H9 (cell line): ENCODE data around the gene SURF4. TPM values are rescaled to one million over a fixed set of nuclear protein-coding genes. Genes with fewer than 3 reads are reported as not detected.
"Not testable (repeated sequence)": the region's sequence is repeated elsewhere in the genome, so short reads cannot be mapped to it uniquely, and the experiment has no call there.

Source experiments
- DNase-seq: peaks from one replicate; pipeline ENCODE4 v3.0.0-alpha.2; 2017
- H2AFZ ChIP-seq: one replicate; pipeline ENCODE4 v1.6.1; 2013; ENCODE audit warnings: mild to moderate bottlenecking, low read length, control low read depth, moderate library complexity
- H2AK5ac ChIP-seq: 2 replicates; pipeline ENCODE4 v1.6.1; 2013; ENCODE audit warnings: low read length, control low read depth, mixed read lengths; ENCODE audit not compliant: insufficient read length
- H2BK120ac ChIP-seq: one replicate; pipeline ENCODE4 v1.6.1; 2013; ENCODE audit warnings: low read depth, mild to moderate bottlenecking, low read length, control low read depth, inconsistent platforms; ENCODE audit not compliant: poor library complexity, severe bottlenecking
- H2BK12ac ChIP-seq: 2 replicates; pipeline ENCODE4 v1.6.1; 2013; ENCODE audit warnings: low read length, control low read depth, mixed read lengths, low read depth; ENCODE audit not compliant: insufficient read length
- H2BK15ac ChIP-seq: 2 replicates; pipeline ENCODE4 v1.6.1; 2013; ENCODE audit warnings: low read depth, low read length, control low read depth
- H2BK20ac ChIP-seq: one replicate; pipeline ENCODE4 v1.6.1; 2013; ENCODE audit warnings: low read depth, mild to moderate bottlenecking, low read length, control low read depth, inconsistent platforms; ENCODE audit not compliant: poor library complexity, severe bottlenecking
- H2BK5ac ChIP-seq: 2 replicates; pipeline ENCODE4 v1.6.1; 2013; ENCODE audit warnings: low read length, control low read depth, mixed read lengths; ENCODE audit not compliant: insufficient read length
- H3K14ac ChIP-seq: 2 replicates; pipeline ENCODE4 v1.6.1; 2013; ENCODE audit warnings: low read length, control low read depth; ENCODE audit not compliant: insufficient read depth
- H3K18ac ChIP-seq: 2 replicates; pipeline ENCODE4 v1.6.1; 2013; ENCODE audit warnings: low read depth, mild to moderate bottlenecking, mixed read lengths, low read length, control low read depth; ENCODE audit not compliant: insufficient read length
- H3K23ac ChIP-seq: 2 replicates; pipeline ENCODE4 v1.6.1; 2013; ENCODE audit warnings: low read length, control low read depth, mixed read lengths, low read depth; ENCODE audit not compliant: insufficient read length
- H3K23me2 ChIP-seq: 2 replicates; pipeline ENCODE4 v1.6.1; 2013; ENCODE audit warnings: low read depth, mild to moderate bottlenecking, mixed read lengths, low read length, control low read depth; ENCODE audit not compliant: insufficient read length, poor library complexity, severe bottlenecking
- H3K27ac ChIP-seq: 2 replicates; pipeline ENCODE4 v1.5.1; 2013; ENCODE audit warnings: low read length, control low read depth, mixed read lengths, low read depth; ENCODE audit not compliant: insufficient read length
- H3K27me3 ChIP-seq: 2 replicates; pipeline ENCODE4 v1.6.1; 2013; ENCODE audit warnings: low read length, control low read depth, inconsistent platforms; ENCODE audit not compliant: insufficient read depth
- H3K4ac ChIP-seq: 2 replicates; pipeline ENCODE4 v1.6.1; 2013; ENCODE audit warnings: low read depth, mild to moderate bottlenecking, control low read depth, inconsistent platforms, low read length, moderate library complexity
- H3K4me1 ChIP-seq: 2 replicates; pipeline ENCODE4 v1.6.1; 2013; ENCODE audit warnings: low read length, control low read depth, inconsistent platforms; ENCODE audit not compliant: insufficient read depth
- H3K4me2 ChIP-seq: 2 replicates; pipeline ENCODE4 v1.6.1; 2013; ENCODE audit warnings: low read length, control low read depth, mixed read lengths; ENCODE audit not compliant: insufficient read length, insufficient read depth
- H3K56ac ChIP-seq: 2 replicates; pipeline ENCODE4 v1.6.1; 2013; ENCODE audit warnings: low read depth, mild to moderate bottlenecking, mixed read lengths, low read length, control low read depth; ENCODE audit not compliant: insufficient read length
- H3K79me1 ChIP-seq: 2 replicates; pipeline ENCODE4 v1.6.1; 2013; ENCODE audit warnings: low read depth, mild to moderate bottlenecking, moderate library complexity, low read length, control low read depth, inconsistent platforms; ENCODE audit not compliant: insufficient read depth, poor library complexity, severe bottlenecking
- H3K79me2 ChIP-seq: 2 replicates; pipeline ENCODE4 v1.6.1; 2013; ENCODE audit warnings: low read length, control low read depth, inconsistent platforms; ENCODE audit not compliant: insufficient read depth
- H3K9ac ChIP-seq: 2 replicates; pipeline ENCODE4 v1.6.1; 2013; ENCODE audit warnings: low read length, control low read depth, mixed read lengths; ENCODE audit not compliant: insufficient read length; ENCODE audit errors: extremely low read depth
- H3K9me3 ChIP-seq: one replicate; pipeline ENCODE4 v1.6.1; 2013; ENCODE audit warnings: low read depth, low read length, inconsistent platforms; ENCODE audit not compliant: control insufficient read depth
- H3T11ph ChIP-seq: one replicate; pipeline ENCODE4 v1.6.1; 2013; ENCODE audit warnings: mild to moderate bottlenecking, low read length, control low read depth, inconsistent platforms
- H4K20me1 ChIP-seq: one replicate; pipeline ENCODE4 v1.6.1; 2013; ENCODE audit not compliant: control insufficient read depth, insufficient read length, insufficient read depth
- H4K5ac ChIP-seq: 2 replicates; pipeline ENCODE4 v1.6.1; 2013; ENCODE audit warnings: low read depth, mild to moderate bottlenecking, mixed read lengths, low read length, control low read depth; ENCODE audit not compliant: insufficient read length
- H4K8ac ChIP-seq: replicated peaks from 2 replicates; pipeline ENCODE4 v1.6.1; 2013; ENCODE audit warnings: low read length, control low read depth, mixed read lengths, low read depth; ENCODE audit not compliant: insufficient read length
- H4K91ac ChIP-seq: 2 replicates; pipeline ENCODE4 v1.6.1; 2013; ENCODE audit warnings: low read depth, mild to moderate bottlenecking, moderate library complexity, mixed read lengths, low read length, control low read depth; ENCODE audit not compliant: insufficient read length
- H3K27ac Mint-ChIP-seq, 3 experiments: 2 replicates in 2 of 3; 3 replicates in 1 of 3; pipeline ENCODE4 v1.8.0; 2020 to 2021; ENCODE audit warnings: mixed read lengths in 3 of 3, mild to moderate bottlenecking in 1 of 3, moderate library complexity in 1 of 3
- H3K27me3 Mint-ChIP-seq: 2 replicates; pipeline ENCODE4 v1.8.0; 2021; ENCODE audit warnings: low read depth, mild to moderate bottlenecking, moderate library complexity, mixed read lengths
- H3K36me3 Mint-ChIP-seq, 3 experiments: 2 replicates in 2 of 3; 3 replicates in 1 of 3; pipeline ENCODE4 v1.8.0; 2020 to 2021; ENCODE audit warnings: low read depth in 3 of 3, mixed read lengths in 3 of 3; ENCODE audit not compliant: insufficient read depth in 1 of 3
- H3K4me1 Mint-ChIP-seq, 2 experiments: 2 replicates each; pipeline ENCODE4 v1.8.0; 2020; ENCODE audit warnings: mixed read lengths in 2 of 2
- H3K4me3 Mint-ChIP-seq, 2 experiments: 2 replicates in 1 of 2; 3 replicates in 1 of 2; pipeline ENCODE4 v1.8.0; 2020 to 2021; ENCODE audit warnings: mild to moderate bottlenecking in 2 of 2, mixed read lengths in 2 of 2, moderate library complexity in 1 of 2
- H3K9me3 Mint-ChIP-seq, 2 experiments: 2 replicates in 1 of 2; 3 replicates in 1 of 2; pipeline ENCODE4 v1.8.0; 2020; ENCODE audit warnings: mild to moderate bottlenecking in 2 of 2, mixed read lengths in 2 of 2, moderate library complexity in 1 of 2
- CTCF ChIP-seq: fragments of 200-600 bp; sonication (generic); conservative IDR thresholded peaks from 3 replicates; pipeline ENCODE4 v1.8.0; 2021; ENCODE audit warnings: antibody characterized with exemption, mild to moderate bottlenecking
- WGBS: extraction: QIAGEN DNeasy Blood & Tissue Kit; methylation state at CpG from one replicate; pipeline ENCODE4 v1.1.7; 2013; ENCODE audit warnings: missing lambda C conversion rate, low lambda C conversion rate, mixed read lengths; ENCODE audit not compliant: insufficient read length; ENCODE audit errors: extremely low coverage; 5-methylcytosine and 5-hydroxymethylcytosine counted together
- total RNA-seq: library from RNA; stranded (reverse); gene quantifications from 2 replicates; pipeline ENCODE4 v1.2.1, GENCODE V29; 2021

Gene SURF4
- total RNA-seq, 1 experiment from 2014 or later = 146 TPM

GRCh38 chr9:133320421-133320881 is 55.4 kb downstream of the SURF4 start:
- Histone ChIP-seq H3K9ac (no peak overlapping the region), H3K4ac (no peak overlapping the region), H3K4me1 (no peaks in the 10 kb centered on the region; the same call in 1 of the 2 replicates), H3K79me2 (no peaks in the 10 kb centered on the region), H3K9me3 (peaks cover 11% of the 10 kb centered on the region), H2BK120ac (no peak overlapping the region), H4K5ac (no peak overlapping the region), H2AFZ (no peak overlapping the region), H2BK15ac (no peak overlapping the region), H2BK12ac (no peak overlapping the region), H3K23ac (no peak overlapping the region), H3K79me1 (no peaks in the 10 kb centered on the region), H3K4me2 (no peak overlapping the region), H4K91ac (no peak overlapping the region), H2BK5ac (no peak overlapping the region), H3K27ac (no peak overlapping the region), H3K23me2 (no peaks in the 10 kb centered on the region), H4K8ac (no peak overlapping the region), H3K27me3 (no peaks in the 10 kb centered on the region), H3K18ac (no peak overlapping the region), H2BK20ac (no peak overlapping the region), H4K20me1 (no peaks in the 10 kb centered on the region), H3K14ac (no peak overlapping the region), H3T11ph (no peak overlapping the region), H2AK5ac (no peak overlapping the region), H3K56ac (no peak overlapping the region)
- TF ChIP-seq CTCF = peak; percentile 43; the same call in 2 of the 3 replicates
- H3K4me3 Mint-ChIP-seq = no peak overlapping the region
- H3K27me3 Mint-ChIP-seq = peaks cover 26% of the 10 kb centered on the region
- peaks cover 18 to 25% of the 10 kb centered on the region in 2 experiments for H3K9me3 Mint-ChIP-seq
- H3K36me3 Mint-ChIP-seq = peaks cover 0 to 9% (median 4%) of the 10 kb centered on the region in 3 experiments; a peak in 4 of 7 replicates
- no CpG with 5 or more reads among the region's 13 CpGs for WGBS
- peak; percentile 63 for DNase-seq
- H3K4me1 Mint-ChIP-seq = no peaks in the 10 kb centered on the region
- no peak overlapping the region for H3K27ac Mint-ChIP-seq

GRCh38 chr9:133317551-133317950 is 58.3 kb downstream of the SURF4 start:
- H3K4me1 Mint-ChIP-seq, H4K5ac ChIP-seq, DNase-seq: not testable (repeated sequence)

More at GRCh38 chr9:133317551-133317950, 58.3 kb downstream of the SURF4 start:
- H4K8ac ChIP-seq, H2AK5ac ChIP-seq, H3K27ac Mint-ChIP-seq, H4K20me1 ChIP-seq, H3K9me3 Mint-ChIP-seq, H3K56ac ChIP-seq, H3K36me3 Mint-ChIP-seq, H2AFZ ChIP-seq, H2BK12ac ChIP-seq, H3K23ac ChIP-seq, H3K9ac ChIP-seq, H2BK20ac ChIP-seq, H3K4me3 Mint-ChIP-seq, H3K9me3 ChIP-seq, H3K27ac ChIP-seq, H2BK15ac ChIP-seq, H3T11ph ChIP-seq, H3K4me1 ChIP-seq, H3K23me2 ChIP-seq, H2BK120ac ChIP-seq, H3K14ac ChIP-seq, H3K4me2 ChIP-seq, H3K79me2 ChIP-seq, H2BK5ac ChIP-seq, H3K27me3 ChIP-seq, H3K4ac ChIP-seq, H4K91ac ChIP-seq, H3K18ac ChIP-seq, H3K79me1 ChIP-seq: not testable (repeated sequence)
- peaks cover 13% of the 10 kb centered on the region; the same call in 1 of the 2 replicates for H3K27me3 Mint-ChIP-seq
- WGBS = no CpG with 5 or more reads among the region's 13 CpGs
